Right atrium auricular region (tissue), 2 donors: ENCODE measurements around the gene ACOX2. TPM values are rescaled to one million over a fixed set of nuclear protein-coding genes. Genes with fewer than 3 reads are reported as not detected.

Experiments used
- DNase-seq: peaks from one replicate; pipeline ENCODE4 v3.0.0-alpha.2; 2019; ENCODE audit warnings: low spot score
- H3K27ac ChIP-seq, 2 donors: fragments of 200-600 bp; sonication (generic); 1 replicate in 1 of 2; 2 replicates in 1 of 2; pipeline ENCODE4 v1.5.1; 2016 to 2019
- H3K27me3 ChIP-seq, 2 donors: fragments of 200-600 bp; sonication (generic); one replicate each; pipeline versions ENCODE4 v1.5.1 to v1.6.0; 2017 to 2019
- H3K36me3 ChIP-seq: fragments of 200-600 bp; sonication (generic); one replicate; pipeline ENCODE4 v1.5.1; 2016
- H3K4me1 ChIP-seq, 2 donors: fragments of 200-600 bp; sonication (generic); one replicate each; pipeline versions ENCODE4 v1.5.1 to v1.6.0; 2017 to 2019
- H3K4me3 ChIP-seq, 2 donors: fragments of 200-600 bp; sonication (generic); 1 replicate in 1 of 2; 2 replicates in 1 of 2; pipeline ENCODE4 v1.5.1; 2017 to 2019; ENCODE audit warnings: mild to moderate bottlenecking in 1 of 2, moderate library complexity in 1 of 2
- H3K9me3 ChIP-seq, 2 donors: fragments of 200-600 bp; sonication (generic); one replicate each; pipeline ENCODE4 v1.5.1; 2019
- CTCF ChIP-seq, 2 donors: fragments of 200-600 bp; sonication (generic); IDR thresholded peaks; one replicate each; pipeline ENCODE4 v1.5.1; 2019; ENCODE audit warnings: antibody characterized with exemption in 2 of 2
- total RNA-seq, 2 donors: library from RNA; depleted of rRNA; stranded (reverse); fragments of >200 nt; gene quantifications; one replicate each; pipeline ENCODE4 v1.1.0, GENCODE V29; 2016

ACOX2 gene
- total RNA-seq, 2 donors from 2014 or later = 11.5 to 30.2 TPM

- H3K4me3 ChIP-seq = peak within 1 kb of the TSS; percentile 68 to 87
- peak; percentile 82 for TF ChIP-seq CTCF (IDR thresholded peaks at IDR 0.05)
- H3K27me3 ChIP-seq = no peaks in the 10 kb centered on the region
- H3K4me1 ChIP-seq = peaks cover 0 to 51% of the 10 kb centered on the region in 2 donors
- H3K9me3 ChIP-seq = no peaks in the 10 kb centered on the region
- H3K27ac ChIP-seq = peak within 1 kb of the TSS; percentile 82 to 88
- peak; percentile 89 for DNase-seq
- no peaks in the 10 kb centered on the region for H3K36me3 ChIP-seq
These were observed 45.2 kb downstream of the ACOX2 start, which contains the start of gene KCTD6 for GRCh38 chr3:58491506-58492402. Gene KCTD6 (plus strand): TSS chr3:58492096. CDS start chr3:58498756, 6,660 bp downstream.

GRCh38 chr3:58490860-58491501 is 46.0 kb downstream of the ACOX2 start:
- H3K4me1 ChIP-seq = peaks cover 0 to 43% of the 10 kb centered on the region in 2 donors
- peak overlapping the region; percentile 36 to 68 for H3K4me3 ChIP-seq
- no peaks in the 10 kb centered on the region for H3K27me3 ChIP-seq
- H3K27ac ChIP-seq = peak overlapping the region; percentile 82 to 88
- H3K9me3 ChIP-seq = no peaks in the 10 kb centered on the region
- no peaks in the 10 kb centered on the region for H3K36me3 ChIP-seq
- no peak for DNase-seq
- TF ChIP-seq CTCF (IDR thresholded peaks at IDR 0.05) = no peak

GRCh38 chr3:58488967-58489366 is 48.0 kb downstream of the ACOX2 start:
- Histone ChIP-seq H3K9me3 (no peaks in the 10 kb centered on the region), H3K27me3 (no peaks in the 10 kb centered on the region), H3K27ac (no peak overlapping the region), H3K4me3 (no peak overlapping the region), H3K4me1 (peaks cover 0 to 33% of the 10 kb centered on the region in 2 donors), H3K36me3 (no peaks in the 10 kb centered on the region)
- TF ChIP-seq CTCF (IDR thresholded peaks at IDR 0.05) = no peak
- DNase-seq = no peak

GRCh38 chr3:58487140-58487886 is 49.7 kb downstream of the ACOX2 start:
- no peak overlapping the region for H3K4me3 ChIP-seq
- TF ChIP-seq CTCF (IDR thresholded peaks at IDR 0.05) = no peak
- no peak overlapping the region for H3K27ac ChIP-seq
- no peak for DNase-seq
- no peaks in the 10 kb centered on the region for H3K27me3 ChIP-seq
- H3K4me1 ChIP-seq = peaks cover 0 to 31% of the 10 kb centered on the region in 2 donors
- no peaks in the 10 kb centered on the region for H3K36me3 ChIP-seq
- no peaks in the 10 kb centered on the region for H3K9me3 ChIP-seq

- Histone ChIP-seq H3K27ac (no peak overlapping the region), H3K36me3 (no peaks in the 10 kb centered on the region), H3K4me1 (peaks cover 0 to 26% of the 10 kb centered on the region in 2 donors), H3K4me3 (no peak overlapping the region), H3K9me3 (no peaks in the 10 kb centered on the region), H3K27me3 (no peaks in the 10 kb centered on the region)
- no peak for DNase-seq
- no peak for TF ChIP-seq CTCF (IDR thresholded peaks at IDR 0.05)
These were observed 51.1 kb downstream of the ACOX2 start for GRCh38 chr3:58485801-58486435.
